ENCODE measurements around the gene ITGB1.
A peak's percentile ranks its signal among the peaks of the same experiment; 100 is the strongest.

ITGB1 gene

GRCh38 chr10:32971536-32972091, 13.6 kb upstream of the ITGB1 start:
- Mint-ChIP-seq H3K27me3 (no peaks in the 10 kb centered on the region), H3K36me3 (no peaks in the 10 kb centered on the region), H3K9me3 (no peaks in the 10 kb centered on the region), H3K27ac (no peak overlapping the region), H3K4me1 (peaks cover 15% of the 10 kb centered on the region), H3K4me3 (no peak overlapping the region)
- no peak for DNase-seq
- CTCF ChIA-PET = no interaction called here

- CTCF ChIA-PET = no interaction called here
- Mint-ChIP-seq H3K9me3 (no peaks in the 10 kb centered on the region), H3K27ac (no peak overlapping the region), H3K27me3 (no peaks in the 10 kb centered on the region), H3K4me3 (no peak overlapping the region), H3K36me3 (no peaks in the 10 kb centered on the region), H3K4me1 (peaks cover 15% of the 10 kb centered on the region)
- DNase-seq = no peak
Measured at GRCh38 chr10:32970910-32971309, 12.9 kb upstream of the ITGB1 start.

GRCh38 chr10:32964270-32964669, 6.2 kb upstream of the ITGB1 start:
- DNase-seq = no peak
- no peak overlapping the region for H3K4me3 Mint-ChIP-seq
- H3K27ac Mint-ChIP-seq = no peak overlapping the region
- H3K27me3 Mint-ChIP-seq = peaks cover under 1% of the 10 kb centered on the region
- CTCF ChIA-PET = no interaction called here
- H3K9me3 Mint-ChIP-seq = no peaks in the 10 kb centered on the region
- H3K36me3 Mint-ChIP-seq = no peaks in the 10 kb centered on the region
- peaks cover 1% of the 10 kb centered on the region for H3K4me1 Mint-ChIP-seq

GRCh38 chr10:32963096-32963495, 5.1 kb upstream of the ITGB1 start:
- Mint-ChIP-seq H3K36me3 (peaks cover 2% of the 10 kb centered on the region), H3K27ac (no peak overlapping the region), H3K27me3 (peaks cover 11% of the 10 kb centered on the region), H3K9me3 (no peaks in the 10 kb centered on the region), H3K4me1 (peaks cover 9% of the 10 kb centered on the region), H3K4me3 (no peak overlapping the region)
- CTCF ChIA-PET = no interaction called here
- DNase-seq = no peak

- Mint-ChIP-seq H3K36me3 (peaks cover 2% of the 10 kb centered on the region), H3K4me3 (no peak overlapping the region), H3K27ac (no peak overlapping the region), H3K27me3 (peaks cover 11% of the 10 kb centered on the region), H3K4me1 (peaks cover 9% of the 10 kb centered on the region), H3K9me3 (no peaks in the 10 kb centered on the region)
- CTCF ChIA-PET = no interaction called here
- DNase-seq = no peak
Measured at GRCh38 chr10:32962521-32962920, 4.5 kb upstream of the ITGB1 start.

- Mint-ChIP-seq H3K27me3 (peaks cover 11% of the 10 kb centered on the region), H3K9me3 (no peaks in the 10 kb centered on the region), H3K36me3 (peaks cover 2% of the 10 kb centered on the region), H3K27ac (no peak overlapping the region), H3K4me3 (no peak overlapping the region), H3K4me1 (peaks cover 9% of the 10 kb centered on the region)
- CTCF ChIA-PET = no interaction called here
- DNase-seq = no peak
Measured at GRCh38 chr10:32961895-32962369, 3.9 kb upstream of the ITGB1 start.

- H3K27me3 Mint-ChIP-seq = peaks cover 11% of the 10 kb centered on the region
- H3K36me3 Mint-ChIP-seq = peaks cover 2% of the 10 kb centered on the region
- CTCF ChIA-PET = no interaction called here
- H3K4me3 Mint-ChIP-seq = no peak overlapping the region
- DNase-seq = no peak
- peaks cover 11% of the 10 kb centered on the region for H3K4me1 Mint-ChIP-seq
- no peak overlapping the region for H3K27ac Mint-ChIP-seq
- no peaks in the 10 kb centered on the region for H3K9me3 Mint-ChIP-seq
Measured at GRCh38 chr10:32961343-32961894, 3.4 kb upstream of the ITGB1 start.

GRCh38 chr10:32960022-32960421, 2.0 kb upstream of the ITGB1 start:
- Mint-ChIP-seq H3K27me3 (peaks cover 11% of the 10 kb centered on the region), H3K27ac (no peak overlapping the region), H3K9me3 (no peaks in the 10 kb centered on the region), H3K4me1 (peaks cover 17% of the 10 kb centered on the region), H3K4me3 (no peak overlapping the region), H3K36me3 (peaks cover 2% of the 10 kb centered on the region)
- CTCF ChIA-PET = interaction anchor here (1.3 to 1.5 kb wide), 2 partner anchors 21 to 47 kb away, joined by 4 read pairs; no protein-coding TSS in a partner anchor
- no peak for DNase-seq

- no peaks in the 10 kb centered on the region for H3K9me3 Mint-ChIP-seq
- DNase-seq = no peak
- H3K4me3 Mint-ChIP-seq = peak overlapping the region; percentile 76
Measured at GRCh38 chr10:32959006-32959920, 1.2 kb upstream of the ITGB1 start.

GRCh38 chr10:32957341-32958084, 517 bp downstream of the ITGB1 start:
- DNase-seq = peak; percentile 51
- CTCF ChIA-PET = interaction anchor here (1.3 kb wide), 1 partner anchor 49 kb away, joined by 4 read pairs; no protein-coding TSS in a partner anchor
- peaks cover 2% of the 10 kb centered on the region for H3K36me3 Mint-ChIP-seq
- H3K27ac Mint-ChIP-seq = peak overlapping the region; percentile 66
- no peaks in the 10 kb centered on the region for H3K9me3 Mint-ChIP-seq
- H3K4me3 Mint-ChIP-seq = peak overlapping the region; percentile 75
- peaks cover 11% of the 10 kb centered on the region for H3K27me3 Mint-ChIP-seq
- H3K4me1 Mint-ChIP-seq = peaks cover 30% of the 10 kb centered on the region

More at GRCh38 chr10:32959006-32959920, 1.2 kb upstream of the ITGB1 start:
- peak overlapping the region; percentile 70 for H3K27ac Mint-ChIP-seq
- H3K27me3 Mint-ChIP-seq = peaks cover 11% of the 10 kb centered on the region
- peaks cover 21% of the 10 kb centered on the region for H3K4me1 Mint-ChIP-seq
- H3K36me3 Mint-ChIP-seq = peaks cover 2% of the 10 kb centered on the region
- CTCF ChIA-PET = interaction anchor here (1.3 to 1.5 kb wide), 2 partner anchors 22 to 48 kb away, joined by 4 read pairs; no protein-coding TSS in a partner anchor

GRCh38 chr10:32956365-32957197, 1.4 kb downstream of the ITGB1 start:
- H3K4me3 Mint-ChIP-seq = peak overlapping the region; percentile 75
- H3K27me3 Mint-ChIP-seq = peaks cover 11% of the 10 kb centered on the region
- peaks cover 34% of the 10 kb centered on the region for H3K4me1 Mint-ChIP-seq
- H3K36me3 Mint-ChIP-seq = peaks cover 2% of the 10 kb centered on the region
- H3K27ac Mint-ChIP-seq = peak overlapping the region; percentile 66
- CTCF ChIA-PET = interaction anchor here (1.3 kb wide), 1 partner anchor 50 kb away, joined by 4 read pairs; no protein-coding TSS in a partner anchor
- no peaks in the 10 kb centered on the region for H3K9me3 Mint-ChIP-seq
- DNase-seq = no peak

- CTCF ChIA-PET = no interaction called here
- no peaks in the 10 kb centered on the region for H3K9me3 Mint-ChIP-seq
- H3K36me3 Mint-ChIP-seq = peaks cover 5% of the 10 kb centered on the region
- no peak overlapping the region for H3K27ac Mint-ChIP-seq
- H3K27me3 Mint-ChIP-seq = peaks cover 11% of the 10 kb centered on the region
- H3K4me3 Mint-ChIP-seq = peak overlapping the region; percentile 3
- DNase-seq = no peak
- H3K4me1 Mint-ChIP-seq = peaks cover 42% of the 10 kb centered on the region
Measured at GRCh38 chr10:32955790-32956189, 2.2 kb downstream of the ITGB1 start.

- peaks cover 46% of the 10 kb centered on the region for H3K4me1 Mint-ChIP-seq
- peaks cover 5% of the 10 kb centered on the region for H3K36me3 Mint-ChIP-seq
- CTCF ChIA-PET = no interaction called here
- H3K27ac Mint-ChIP-seq = no peak overlapping the region
- peaks cover 11% of the 10 kb centered on the region for H3K27me3 Mint-ChIP-seq
- peak overlapping the region; percentile 3 for H3K4me3 Mint-ChIP-seq
- no peaks in the 10 kb centered on the region for H3K9me3 Mint-ChIP-seq
- DNase-seq = no peak
Measured at GRCh38 chr10:32955299-32955772, 2.7 kb downstream of the ITGB1 start.
